ENCODE data around the gene TMPRSS13. TPM values are rescaled to one million over a fixed set of nuclear protein-coding genes. Genes with fewer than 3 reads are reported as not detected.
A peak's percentile ranks its signal among the peaks of the same experiment; 100 is the strongest.

The TMPRSS13 gene
- polyA plus RNA-seq, 2 of the 4 experiments (the other 2 are of a cell fraction) = not detected

DNA sequence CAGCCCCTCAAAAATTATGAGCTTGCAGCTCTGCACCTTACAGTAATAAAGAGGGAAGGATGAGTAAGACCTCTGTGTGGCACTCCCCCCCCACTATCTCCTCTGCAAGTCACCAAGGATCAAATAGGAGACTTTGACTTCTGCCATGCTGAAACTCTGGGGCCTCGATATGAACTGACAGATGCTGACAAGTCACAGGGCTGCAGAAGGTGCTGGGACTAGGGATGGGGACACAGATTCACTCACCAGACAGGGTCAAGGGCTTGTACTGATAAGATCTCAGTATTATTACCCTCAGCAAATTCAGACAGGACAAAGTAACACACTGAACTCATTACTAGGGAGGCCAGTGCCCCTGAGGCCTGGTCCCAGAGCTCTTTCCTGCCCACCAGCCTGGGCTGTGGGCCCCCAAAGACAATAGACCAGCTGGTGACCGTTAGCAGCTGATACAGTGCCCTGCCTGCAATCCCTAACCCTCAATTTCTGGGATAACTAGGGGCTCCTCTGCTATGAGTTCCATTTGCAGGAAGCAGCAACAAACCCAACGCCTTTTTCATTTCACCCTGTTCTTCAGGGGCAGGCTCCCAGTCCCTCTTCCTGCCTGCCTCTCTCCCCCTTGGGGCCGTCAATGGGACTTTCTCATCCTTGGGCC is 20.1 kb downstream of the TMPRSS13 start:
- no peak overlapping the region for H3K4me3 ChIP-seq
- DNase-seq (ENCODE audit: low read depth in 1 of 2, low spot score in 1 of 2) = no peak
- no peak overlapping the region for H3K27ac ChIP-seq
- 0 out of 3 replicates have a peak, but pooled peaks cover 4% of the 10 kb centered on the region for H3K4me1 ChIP-seq
- H3K9me3 ChIP-seq = no peaks in the 10 kb centered on the region
- WGBS (ENCODE audit: missing lambda C conversion rate) = 71% methylated on average over 3 of the region's 4 CpGs
- no peak for FAIRE-seq
- no peak for TF ChIP-seq ELK1 (IDR thresholded peaks at IDR 0.05; ENCODE audit: low read depth, low read length)
- no peak for TF ChIP-seq FOSL2 (IDR thresholded peaks at IDR 0.05)
- no peak for TF ChIP-seq FOSL2 (CRISPR knock-in tag; IDR thresholded peaks at IDR 0.05)
- POLR2A ChIA-PET = no interaction called here
- CTCF ChIA-PET = interaction anchor here (2.2 kb wide), 1 partner anchor 38 kb away, joined by 10 read pairs; no protein-coding TSS in a partner anchor
- H3K4me2 ChIP-seq = no peak overlapping the region
- no peak for ATAC-seq

- no peak overlapping the region; the same call in 2 of the 3 replicates for H3K4me2 ChIP-seq
- ATAC-seq (no peak), DNase-seq (ENCODE audit: low read depth in 1 of 2, low spot score in 1 of 2) (no peak), FAIRE-seq (no peak)
- H3K4me1 ChIP-seq = 0 out of 3 replicates have a peak, but pooled peaks cover 4% of the 10 kb centered on the region
- no peaks in the 10 kb centered on the region for H3K9me3 ChIP-seq
- TF ChIP-seq, protein P1, sequence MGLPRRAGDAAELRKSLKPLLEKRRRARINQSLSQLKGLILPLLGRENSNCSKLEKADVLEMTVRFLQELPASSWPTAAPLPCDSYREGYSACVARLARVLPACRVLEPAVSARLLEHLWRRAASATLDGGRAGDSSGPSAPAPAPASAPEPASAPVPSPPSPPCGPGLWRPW (IDR thresholded peaks at IDR 0.05) = no peak
- TF ChIP-seq POLR2A (IDR thresholded peaks at IDR 0.05; ENCODE audit: low read length) = no peak
- TF ChIP-seq KDM1A (IDR thresholded peaks at IDR 0.05; ENCODE audit: low read depth) = no peak
- no peak for TF ChIP-seq ZFP36 (IDR thresholded peaks at IDR 0.05; ENCODE audit: borderline replicate concordance, partially characterized antibody)
- TF ChIP-seq MAFK (IDR thresholded peaks at IDR 0.05; ENCODE audit: partially characterized antibody) = no peak
- no peak for TF ChIP-seq RNF2 (IDR thresholded peaks at IDR 0.05; ENCODE audit: borderline replicate concordance, low read depth)
- TF ChIP-seq CHD2 (IDR thresholded peaks at IDR 0.05; ENCODE audit: low read length, partially characterized antibody) = no peak
- TF ChIP-seq ESRRA (IDR thresholded peaks at IDR 0.05; ENCODE audit: borderline replicate concordance, low read length) = no peak
- no peak for TF ChIP-seq GATA3 (IDR thresholded peaks at IDR 0.05; ENCODE audit: borderline replicate concordance)
- no peak for TF ChIP-seq SREBF2 (IDR thresholded peaks at IDR 0.05)
- TF ChIP-seq RARB (CRISPR knock-in tag; IDR thresholded peaks at IDR 0.05) = no peak
- TF ChIP-seq EHF (CRISPR knock-in tag; IDR thresholded peaks at IDR 0.05) = no peak
- TF ChIP-seq NPAS2 (CRISPR knock-in tag; IDR thresholded peaks at IDR 0.05; ENCODE audit: borderline replicate concordance) = no peak
- no peak overlapping the region for H3K4me3 ChIP-seq
- no peak overlapping the region for H3K27ac ChIP-seq
- POLR2A ChIA-PET = no interaction called here
- CTCF ChIA-PET = interaction anchor here (1.1 to 2.2 kb wide), 3 partner anchors 10 to 38 kb away, joined by 3 to 10 read pairs (median 4); no protein-coding TSS in a partner anchor
- WGBS (ENCODE audit: missing lambda C conversion rate) = 81% methylated on average over 9 of the region's 17 CpGs
Observed at GRCh38 chr11:117908109-117908895, 20.9 kb downstream of the TMPRSS13 start.

- ChIA-PET POLR2A (no interaction called here), CTCF (interaction anchor here (1.0 to 2.2 kb wide), 4 partner anchors 9 to 89 kb away, joined by 3 to 10 read pairs (median 4); no protein-coding TSS in a partner anchor)
- Histone ChIP-seq H3K9me3 (no peaks in the 10 kb centered on the region), H3K4me2 (peak overlapping the region; percentile 69), H3K4me3 (0 out of 3 replicates have a peak overlapping the region, but pooled peaks have one; percentile 11), H3K27ac (peak overlapping the region; percentile 32 to 66; a peak in 4 of 6 replicates), H3K4me1 (0 out of 3 replicates have a peak, but pooled peaks cover 4% of the 10 kb centered on the region)
- ATAC-seq (peak; percentile 95 to 97), DNase-seq (ENCODE audit: low read depth in 1 of 2, low spot score in 1 of 2) (peak; percentile 65 to 83), FAIRE-seq (no peak)
- 0 out of 2 replicates have a peak, but pooled peaks have one; percentile 37 for TF ChIP-seq MAX (IDR thresholded peaks at IDR 0.05)
- no peak for TF ChIP-seq USF2 (IDR thresholded peaks at IDR 0.05)
- no peak for TF ChIP-seq CHD2 (IDR thresholded peaks at IDR 0.05; ENCODE audit: low read length, partially characterized antibody)
- TF ChIP-seq FOSL2 (IDR thresholded peaks at IDR 0.05) = no peak
- peak; percentile 25; the same call in 1 of the 2 replicates for TF ChIP-seq FOSL2 (CRISPR knock-in tag; IDR thresholded peaks at IDR 0.05)
- 26% methylated on average over 17 of the region's 24 CpGs for WGBS (ENCODE audit: missing lambda C conversion rate)
Observed at GRCh38 chr11:117907276-117908108, 21.7 kb downstream of the TMPRSS13 start.

Data from A549 (cell line).